GM12873 (cell line): ENCODE measurements around the gene ELP2.

Experiments
- CTCF ChIP-seq: IDR thresholded peaks from 2 replicates; pipeline ENCODE4 v1.5.1; 2012; ENCODE audit warnings: low read depth, mild to moderate bottlenecking, moderate library complexity, low read length, control low read depth; ENCODE audit not compliant: insufficient read depth; ENCODE audit errors: missing control alignments

The ELP2 gene

GRCh38 chr18:36108601-36109000, 21.1 kb upstream of the ELP2 start:
- TF ChIP-seq CTCF: no peak

GRCh38 chr18:36109737-36110136, 20.0 kb upstream of the ELP2 start:
- no peak for TF ChIP-seq CTCF

GRCh38 chr18:36112302-36112701, 17.4 kb upstream of the ELP2 start:
- no peak for TF ChIP-seq CTCF

GRCh38 chr18:36114251-36114650, 15.4 kb upstream of the ELP2 start:
- TF ChIP-seq CTCF: no peak

- TF ChIP-seq CTCF: no peak
These were observed 15.0 kb upstream of the ELP2 start for GRCh38 chr18:36114738-36115137.

- TF ChIP-seq CTCF: no peak
These were observed 9.4 kb upstream of the ELP2 start for GRCh38 chr18:36120297-36120696.

GRCh38 chr18:36124841-36125240, 4.9 kb upstream of the ELP2 start:
- no peak for TF ChIP-seq CTCF
